Epithelial cell of umbilical artery (primary cell): Measurements from ENCODE around the gene MORN2. TPM values are rescaled to one million over a fixed set of nuclear protein-coding genes. Genes with fewer than 3 reads are reported as not detected.

Experiments
- total RNA-seq: library from RNA; depleted of rRNA; stranded (reverse); fragments of >200 nt; gene quantifications from 2 replicates; pipeline ENCODE4 v1.2.3, GENCODE V29; 2014

MORN2 gene
- total RNA-seq = 17.9 and 29.2 TPM in 2 replicates

GRCh38 chr2:38875576-38876367, at the start of gene MORN2, which contains the start of gene DHX57:
TSS of gene MORN2 (plus strand) at chr2:38875976.
TSS of gene DHX57 (minus strand) at chr2:38875934. CDS start at chr2:38868405, 7,529 bp downstream.

GRCh38 chr2:38889575-38889974, 13.8 kb downstream of the MORN2 start, which contains the start of gene ARHGEF33:
TSS of gene ARHGEF33 (plus strand) at chr2:38889875. CDS start at chr2:38919448, 29,573 bp downstream.

Other genes with a start within 250 kb of the MORN2 start
- gene GALM, start 209.9 kb upstream of the MORN2 start, total RNA-seq = 8.8 and 13.1 TPM in 2 replicates
- 271 and 411 TPM in 2 replicates for gene SRSF7, start 124.6 kb upstream of the MORN2 start, total RNA-seq
- gene GEMIN6, start 97.8 kb upstream of the MORN2 start, total RNA-seq = 13.0 and 18.2 TPM in 2 replicates
- 19.8 and 21.1 TPM in 2 replicates for gene DHX57, start within 50 bp of the MORN2 start, total RNA-seq
- gene ARHGEF33, start 13.9 kb downstream of the MORN2 start, total RNA-seq = 0.15 TPM in 1 of 2 replicates, not detected in the other
- 7.8 and 10.0 TPM in 2 replicates for gene SOS1, start 245.1 kb downstream of the MORN2 start, total RNA-seq